GM12892 (cell line): ENCODE data around the gene FAM81A.
"Not testable (repeated sequence)": the region's sequence is repeated elsewhere in the genome, so short reads cannot be mapped to it uniquely, and the experiment has no call there.

Experiments used
- DNase-seq: peaks from one replicate; pipeline ENCODE4 v3.0.0; 2011; ENCODE audit not compliant: insufficient read length
- FAIRE-seq: peaks from 2 replicates; lab custom pipeline; 2011; peaks lifted over from hg19 to GRCh38; lab: Jason Lieb, UNC
- POLR2A ChIP-seq: IDR thresholded peaks from 2 replicates; pipeline ENCODE4 v1.6.1; 2011; ENCODE audit warnings: low read depth, low read length, control low read depth
- POLR2AphosphoS5 ChIP-seq: IDR thresholded peaks from 2 replicates; pipeline ENCODE4 v1.6.1; 2011; ENCODE audit warnings: low read depth, low read length, control low read depth
- TAF1 ChIP-seq: IDR thresholded peaks from 2 replicates; pipeline ENCODE4 v1.6.1; 2011; ENCODE audit warnings: low read depth, mild to moderate bottlenecking, control low read depth, low read length, borderline replicate concordance

Gene FAM81A

GRCh38 chr15:59401824-59402569 lies 36.0 kb upstream of the FAM81A start:
- no peak for FAIRE-seq
- TF ChIP-seq POLR2AphosphoS5: no peak
- TF ChIP-seq POLR2A: no peak
- TF ChIP-seq TAF1: no peak
- DNase-seq: no peak

GRCh38 chr15:59405079-59405478 lies 32.9 kb upstream of the FAM81A start:
- TF ChIP-seq POLR2A: no peak
- no peak for TF ChIP-seq TAF1
- TF ChIP-seq POLR2AphosphoS5: no peak
- peak; percentile 40 for FAIRE-seq
- DNase-seq: no peak

DNA sequence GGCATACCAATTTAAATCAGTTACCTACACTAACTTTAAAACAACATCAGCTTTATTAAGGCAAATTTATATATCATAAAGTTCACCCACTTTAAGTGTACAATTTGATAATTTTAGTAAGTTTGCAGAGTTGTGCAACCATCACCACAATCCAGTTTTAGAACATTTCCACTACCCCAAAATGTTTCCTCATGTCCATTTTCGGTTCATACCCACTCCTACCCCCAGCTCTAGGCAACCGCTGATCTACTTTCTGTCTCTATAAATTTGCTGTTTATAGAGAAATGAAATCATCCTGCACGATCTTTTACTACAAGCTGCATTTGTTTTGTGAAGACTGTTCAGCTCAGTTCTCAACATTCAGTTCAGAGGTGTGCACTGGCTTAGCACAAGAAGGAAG lies 31.5 kb upstream of the FAM81A start:
- TF ChIP-seq POLR2A: no peak
- TF ChIP-seq POLR2AphosphoS5: no peak
- no peak for TF ChIP-seq TAF1
- DNase-seq (no peak), FAIRE-seq (peak; percentile 46)

- no peak for TF ChIP-seq POLR2AphosphoS5
- TF ChIP-seq POLR2A: no peak
- no peak for TF ChIP-seq TAF1
- DNase-seq (no peak), FAIRE-seq (no peak)
These were observed 30.0 kb upstream of the FAM81A start for GRCh38 chr15:59407946-59408345.

DNA sequence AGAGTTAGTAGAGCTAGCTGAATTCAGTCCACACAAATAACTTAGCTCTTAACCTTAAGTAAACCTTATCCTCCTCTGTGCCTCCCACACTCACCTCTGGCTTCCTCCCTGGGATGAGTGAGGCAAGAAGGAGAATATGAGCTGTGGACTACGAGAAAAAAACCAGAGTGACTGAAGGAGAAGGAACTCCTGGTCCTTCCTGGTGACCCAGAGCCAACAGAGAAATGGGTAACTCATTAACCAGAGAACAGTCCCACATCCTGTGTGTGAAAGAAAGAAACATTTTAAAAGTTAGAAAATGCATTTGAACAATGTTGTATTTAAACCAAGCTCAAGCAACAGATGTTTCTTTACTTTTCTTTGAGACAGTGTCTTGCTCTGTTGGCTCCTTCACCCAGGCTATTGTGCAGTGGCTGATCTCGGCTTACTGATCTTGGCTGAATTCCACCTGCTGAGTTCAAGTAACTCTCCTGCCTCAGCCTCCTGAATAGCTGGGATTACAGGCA lies 27.5 kb upstream of the FAM81A start:
- FAIRE-seq (peak; percentile 27), DNase-seq (no peak)
- no peak for TF ChIP-seq TAF1
- TF ChIP-seq POLR2AphosphoS5: no peak
- no peak for TF ChIP-seq POLR2A

GRCh38 chr15:59413577-59413976 lies 24.4 kb upstream of the FAM81A start:
- no peak for DNase-seq
- no peak for TF ChIP-seq POLR2AphosphoS5
- no peak for TF ChIP-seq TAF1
- no peak for TF ChIP-seq POLR2A
- peak; percentile 70 for FAIRE-seq

DNA sequence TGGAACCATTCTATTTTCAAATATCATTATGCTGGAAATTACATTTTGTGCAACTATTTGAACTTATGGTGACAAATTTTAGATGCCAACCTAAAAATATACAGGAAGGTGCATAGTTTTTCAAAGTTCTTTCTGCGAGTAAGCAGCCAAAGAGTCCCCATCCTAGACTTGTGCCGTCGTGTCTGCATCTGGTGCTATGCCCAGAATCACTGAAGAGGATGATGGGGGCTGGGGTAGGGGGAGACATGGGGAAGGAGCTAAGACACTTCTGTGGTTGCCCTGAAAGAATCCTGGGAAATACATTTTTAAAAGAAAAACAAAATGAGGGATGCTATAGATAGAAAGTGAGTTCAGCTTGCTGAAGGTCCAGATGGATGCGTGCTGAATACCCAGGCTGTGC lies 21.2 kb upstream of the FAM81A start:
- TF ChIP-seq TAF1 (no peak), POLR2AphosphoS5 (no peak)
- no peak for FAIRE-seq

DNA sequence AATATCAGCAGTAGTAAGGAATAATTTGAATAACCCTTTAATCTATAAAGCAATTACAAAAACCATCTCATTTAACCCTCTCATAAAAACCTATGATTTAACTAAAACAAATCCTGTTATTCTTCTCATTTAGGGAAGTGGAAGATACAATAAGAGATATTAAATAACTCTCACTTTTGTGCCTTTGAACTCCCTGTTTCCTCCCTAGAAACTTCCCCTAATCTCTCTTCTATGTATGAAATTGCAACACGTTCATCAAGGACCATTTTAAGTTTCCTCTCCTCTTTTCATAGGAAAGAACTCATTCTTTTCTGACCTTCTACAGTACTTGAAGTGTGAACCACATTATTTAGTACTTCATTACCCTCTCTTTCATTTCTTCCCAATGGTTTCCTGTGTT lies 18.8 kb upstream of the FAM81A start:
- FAIRE-seq (no peak), DNase-seq (no peak)
- TF ChIP-seq POLR2AphosphoS5 (no peak), POLR2A (no peak), TAF1 (no peak)

More for the DNA sequence above, 21.2 kb upstream of the FAM81A start:
- DNase-seq: no peak

- no peak for DNase-seq
- peak; percentile 87 for FAIRE-seq
- TF ChIP-seq POLR2AphosphoS5 (no peak), POLR2A (no peak), TAF1 (no peak)
These were observed 17.9 kb upstream of the FAM81A start for GRCh38 chr15:59420108-59420507.

DNA sequence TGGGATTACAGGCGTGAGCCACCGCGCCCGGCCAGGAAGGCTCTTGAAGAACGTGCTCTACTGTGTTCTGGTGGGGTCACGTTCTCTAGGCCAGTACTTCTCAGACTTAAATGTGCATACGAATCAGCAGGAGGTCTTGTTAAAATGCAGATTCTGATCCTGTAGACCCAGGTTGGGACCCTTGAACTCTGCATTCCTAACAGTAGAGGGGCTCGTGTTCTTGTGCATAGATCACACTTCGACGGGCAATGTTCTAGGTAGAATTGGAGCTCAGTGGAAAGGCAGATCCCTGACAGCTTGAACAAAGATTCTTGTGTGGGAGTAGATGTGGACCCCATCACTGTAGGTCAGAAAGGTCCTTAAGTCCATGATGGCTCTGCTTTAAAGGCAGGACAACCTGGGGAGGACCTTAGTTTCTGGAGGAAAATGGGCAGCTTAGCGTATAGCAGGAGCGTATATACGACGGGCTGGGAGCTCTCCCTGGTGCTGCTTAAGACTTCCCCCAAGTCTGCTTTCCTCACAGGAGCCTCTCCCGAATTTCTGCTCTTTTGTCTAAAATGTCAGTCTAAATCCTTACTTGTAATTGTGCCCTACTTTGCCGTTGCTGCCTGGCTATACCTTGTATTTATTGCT lies 16.9 kb upstream of the FAM81A start:
- FAIRE-seq (no peak), DNase-seq (no peak)
- TF ChIP-seq POLR2A (no peak), POLR2AphosphoS5 (no peak), TAF1 (no peak)

- TF ChIP-seq POLR2AphosphoS5 (no peak), POLR2A (no peak), TAF1 (no peak)
- DNase-seq (no peak), FAIRE-seq (no peak)
These were observed 13.4 kb upstream of the FAM81A start for GRCh38 chr15:59424616-59425015.

DNA sequence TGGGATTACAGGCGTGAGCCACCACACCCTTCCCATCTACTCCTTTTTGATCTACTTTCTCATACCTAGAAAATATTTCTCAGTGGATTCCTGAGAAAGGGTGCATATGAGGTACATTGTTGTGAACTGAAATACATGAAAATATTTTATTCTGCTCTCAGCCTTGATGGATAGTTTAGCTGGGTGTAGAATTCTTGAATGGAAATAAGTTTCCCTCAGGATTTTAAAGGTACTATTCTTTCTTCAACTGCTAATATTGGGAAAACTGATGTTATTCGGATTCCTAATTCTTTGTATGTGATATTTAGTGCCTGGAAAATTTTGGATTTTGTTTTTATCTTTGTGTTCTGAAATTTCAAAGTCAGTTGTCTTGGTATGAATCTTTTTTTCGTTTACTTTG lies 9.1 kb upstream of the FAM81A start:
- DNase-seq, FAIRE-seq: not testable (repeated sequence)
